ENCODE results near the gene NEURL1. TPM values are rescaled to one million over a fixed set of nuclear protein-coding genes. Genes with fewer than 3 reads are reported as not detected.

The NEURL1 gene
- total and polyA plus RNA-seq, 2 experiments from 2014 or later: 1.1 to 1.5 TPM

DNA sequence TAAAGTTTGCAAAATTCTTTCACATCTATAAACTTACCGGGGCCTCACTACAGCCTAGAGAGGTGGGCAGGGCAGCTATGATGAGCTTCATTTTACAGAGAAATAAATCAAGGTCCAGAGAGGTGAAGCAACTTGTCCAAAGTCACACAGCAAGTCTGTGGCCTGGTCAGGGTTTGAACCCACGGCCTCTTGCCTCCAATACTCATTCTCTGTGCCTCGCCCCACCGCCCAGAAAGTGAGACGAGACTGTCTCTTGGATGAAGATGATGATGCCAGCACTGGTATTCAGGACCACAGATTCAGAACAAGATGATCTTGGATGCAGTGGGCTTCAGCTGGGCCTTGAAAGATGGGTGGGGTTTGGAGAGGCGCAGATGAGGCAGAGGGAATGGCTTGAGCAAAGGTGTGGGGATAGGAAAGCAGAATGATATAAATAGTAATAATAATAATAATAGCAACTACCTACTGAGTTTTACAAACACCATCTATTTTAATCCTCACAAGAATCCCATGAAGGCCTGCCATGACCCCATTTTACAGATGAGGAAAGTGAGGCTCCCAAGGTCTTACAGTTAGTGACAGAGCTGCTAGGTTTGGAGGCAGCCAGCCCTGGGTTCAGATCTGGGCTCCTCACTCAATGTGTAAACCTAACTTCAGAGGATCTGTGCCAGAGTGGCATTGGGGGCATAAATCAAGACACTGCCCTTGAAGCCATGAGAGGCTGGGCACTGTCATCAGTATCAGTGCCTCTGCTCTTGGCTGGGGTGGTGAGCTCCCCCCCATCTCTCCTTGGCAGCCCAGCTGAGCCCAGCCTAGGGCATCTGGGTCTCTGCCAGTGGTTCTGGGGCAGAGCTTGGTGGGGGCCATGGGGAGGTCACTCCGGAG, 70.0 kb downstream of the NEURL1 start:
- no peaks in the 10 kb centered on the region for H3K9me3 ChIP-seq (ENCODE audit: low read depth)
- no peak overlapping the region for H3K9ac ChIP-seq
- in situ Hi-C loops (cut with MboI): no loop called here
- no peak overlapping the region for H2AFZ ChIP-seq
- TF ChIP-seq EZH2 (IDR thresholded peaks at IDR 0.05; ENCODE audit: insufficient read depth, poor library complexity, severe bottlenecking) (no peak), EZH2phosphoT487 (IDR thresholded peaks at IDR 0.05; ENCODE audit: insufficient read depth, low read depth) (no peak)
- 65 to 76% methylated on average over 7 of the region's 7 CpGs for WGBS, 2 experiments (ENCODE audit: low coverage in 1 of 2, low lambda C conversion rate in 2 of 2, missing lambda C conversion rate in 2 of 2)
- no peaks in the 10 kb centered on the region for H3K36me3 ChIP-seq (ENCODE audit: low read depth)
- H3K27me3 ChIP-seq (replicated peaks; ENCODE audit: insufficient read depth): peaks cover 26% of the 10 kb centered on the region
- DNase-seq: no peak
- H3K4me3 ChIP-seq: no peak overlapping the region
- no peak overlapping the region for H3K4me2 ChIP-seq (ENCODE audit: unreplicated experiment)
- H4K20me1 ChIP-seq (ENCODE audit: insufficient read depth): no peaks in the 10 kb centered on the region
- no peaks in the 10 kb centered on the region for H3K79me2 ChIP-seq (ENCODE audit: insufficient read depth)
- H3K27ac ChIP-seq: no peak overlapping the region
- H3F3A ChIP-seq (ENCODE audit: insufficient read depth): 0 out of 2 replicates have a peak, but pooled peaks cover 4% of the 10 kb centered on the region
- no peaks in the 10 kb centered on the region for H3K4me1 ChIP-seq (ENCODE audit: insufficient read depth)
- H3K9me2 ChIP-seq (ENCODE audit: insufficient read depth): no peaks in the 10 kb centered on the region

DNA sequence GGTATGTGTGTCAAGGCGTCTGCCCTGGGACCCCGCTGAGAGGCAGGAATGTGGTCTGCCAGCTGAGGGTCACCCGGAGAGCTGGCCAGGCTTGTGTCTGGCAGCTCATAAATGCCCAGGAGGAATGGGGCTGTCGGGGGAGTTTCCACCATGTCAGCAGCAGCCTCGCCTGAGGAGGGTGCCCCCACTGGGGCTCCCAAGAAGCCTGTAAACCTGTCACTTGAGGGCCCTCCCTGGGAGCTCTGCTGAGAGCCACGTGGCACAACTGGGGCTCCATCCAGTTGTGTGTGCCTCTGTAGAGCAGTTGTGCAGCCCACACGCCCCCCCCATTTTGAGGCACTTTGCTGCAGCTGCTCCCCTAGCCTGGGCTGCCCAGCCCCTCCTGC, 70.6 kb downstream of the NEURL1 start:
- Histone ChIP-seq H3K79me2 (ENCODE audit: insufficient read depth) (no peaks in the 10 kb centered on the region), H3K4me3 (no peak overlapping the region), H3K36me3 (ENCODE audit: low read depth) (no peaks in the 10 kb centered on the region), H3K27me3 (replicated peaks; ENCODE audit: insufficient read depth) (peaks cover 27% of the 10 kb centered on the region), H2AFZ (no peak overlapping the region), H3K4me1 (ENCODE audit: insufficient read depth) (no peaks in the 10 kb centered on the region), H4K20me1 (ENCODE audit: insufficient read depth) (no peaks in the 10 kb centered on the region), H3F3A (ENCODE audit: insufficient read depth) (0 out of 2 replicates have a peak, but pooled peaks cover 4% of the 10 kb centered on the region), H3K27ac (no peak overlapping the region), H3K9me2 (ENCODE audit: insufficient read depth) (no peaks in the 10 kb centered on the region), H3K9me3 (ENCODE audit: low read depth) (no peaks in the 10 kb centered on the region), H3K9ac (no peak overlapping the region), H3K4me2 (ENCODE audit: unreplicated experiment) (no peak overlapping the region)
- 40 to 52% methylated on average over 6 of the region's 7 CpGs for WGBS, 2 experiments (ENCODE audit: low coverage in 1 of 2, low lambda C conversion rate in 2 of 2, missing lambda C conversion rate in 2 of 2)
- no peak for TF ChIP-seq EZH2 (IDR thresholded peaks at IDR 0.05; ENCODE audit: insufficient read depth, poor library complexity, severe bottlenecking)
- no peak for TF ChIP-seq EZH2phosphoT487 (IDR thresholded peaks at IDR 0.05; ENCODE audit: insufficient read depth, low read depth)
- no peak for DNase-seq
- in situ Hi-C loops (cut with MboI): no loop called here

DNA sequence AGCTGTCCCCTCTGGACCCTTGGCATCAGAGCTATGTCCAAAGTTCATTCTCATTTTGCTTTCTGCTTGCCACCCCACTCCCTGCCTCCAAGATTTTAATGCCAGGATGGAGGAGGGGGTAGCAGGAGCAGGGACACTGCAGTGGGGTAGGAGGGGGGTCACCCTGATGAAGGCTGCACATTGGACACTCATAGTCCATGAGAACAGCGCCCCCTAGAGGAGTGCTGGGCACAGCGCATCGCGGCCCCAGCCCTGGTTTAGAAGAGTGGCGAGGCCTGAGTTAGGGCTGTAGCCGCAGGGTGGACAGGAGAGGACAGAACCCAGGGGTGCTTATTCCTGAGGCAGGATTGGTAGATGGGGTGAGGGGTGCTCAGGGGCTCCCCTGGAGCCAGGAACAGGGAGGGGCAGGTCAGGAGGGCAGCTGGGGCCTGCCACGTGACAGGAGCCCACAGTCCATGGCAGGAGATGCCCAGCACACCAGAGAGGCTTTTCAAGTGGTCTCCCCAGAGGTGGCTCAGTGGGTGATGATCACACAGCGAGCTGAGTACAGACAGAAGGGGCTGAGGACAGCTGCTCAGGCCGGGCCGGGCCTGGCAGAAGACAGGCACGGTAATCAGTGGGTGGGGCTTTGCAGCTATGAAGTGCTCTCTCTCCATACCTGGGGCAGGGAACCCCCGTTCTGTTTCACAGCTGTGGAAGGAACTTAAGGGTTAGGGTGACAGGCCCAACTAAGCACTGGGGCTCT, 71.4 kb downstream of the NEURL1 start:
- H3K9me3 ChIP-seq (ENCODE audit: low read depth): no peaks in the 10 kb centered on the region
- no peaks in the 10 kb centered on the region for H3K4me1 ChIP-seq (ENCODE audit: insufficient read depth)
- H3F3A ChIP-seq (ENCODE audit: insufficient read depth): 0 out of 2 replicates have a peak, but pooled peaks cover 4% of the 10 kb centered on the region
- peak; percentile 32 for DNase-seq
- no peak overlapping the region for H3K4me2 ChIP-seq (ENCODE audit: unreplicated experiment)
- no peaks in the 10 kb centered on the region for H4K20me1 ChIP-seq (ENCODE audit: insufficient read depth)
- no peaks in the 10 kb centered on the region for H3K36me3 ChIP-seq (ENCODE audit: low read depth)
- WGBS, 2 experiments (ENCODE audit: low coverage in 1 of 2, low lambda C conversion rate in 2 of 2, missing lambda C conversion rate in 2 of 2): 55 to 58% methylated on average over 12 of the region's 12 CpGs
- no peaks in the 10 kb centered on the region for H3K79me2 ChIP-seq (ENCODE audit: insufficient read depth)
- no peaks in the 10 kb centered on the region for H3K9me2 ChIP-seq (ENCODE audit: insufficient read depth)
- TF ChIP-seq EZH2phosphoT487 (IDR thresholded peaks at IDR 0.05; ENCODE audit: insufficient read depth, low read depth) (no peak), EZH2 (IDR thresholded peaks at IDR 0.05; ENCODE audit: insufficient read depth, poor library complexity, severe bottlenecking) (no peak)
- H2AFZ ChIP-seq: no peak overlapping the region
- no peak overlapping the region for H3K9ac ChIP-seq
- peaks cover 32% of the 10 kb centered on the region for H3K27me3 ChIP-seq (replicated peaks; ENCODE audit: insufficient read depth)
- H3K27ac ChIP-seq: no peak overlapping the region
- H3K4me3 ChIP-seq: no peak overlapping the region
- in situ Hi-C loops (cut with MboI): no loop called here

DNA sequence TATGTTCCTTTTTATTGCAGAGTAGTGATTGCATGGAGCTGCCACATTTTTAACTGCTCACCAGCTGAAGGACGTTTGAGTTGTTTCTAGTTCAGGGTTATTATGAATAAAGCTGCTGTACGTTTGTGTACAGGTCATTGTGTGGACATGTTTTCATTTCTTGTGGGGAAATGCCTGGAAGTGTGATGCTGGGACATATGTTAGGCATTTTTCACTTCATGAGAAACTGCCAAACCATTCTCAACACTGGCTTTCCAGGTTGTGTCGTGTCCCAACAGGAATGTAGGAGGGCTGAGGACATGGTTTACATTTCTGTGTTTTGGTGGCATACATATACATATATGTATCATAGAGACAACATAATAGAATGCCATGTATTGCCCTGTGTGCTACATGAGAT, 73.0 kb downstream of the NEURL1 start:
- H3F3A ChIP-seq (ENCODE audit: insufficient read depth): 0 out of 2 replicates have a peak, but pooled peaks cover 4% of the 10 kb centered on the region
- H4K20me1 ChIP-seq (ENCODE audit: insufficient read depth): no peaks in the 10 kb centered on the region
- in situ Hi-C loops (cut with MboI): no loop called here
- no peak overlapping the region for H2AFZ ChIP-seq
- no peak overlapping the region for H3K27ac ChIP-seq
- H3K9ac ChIP-seq: no peak overlapping the region
- H3K9me2 ChIP-seq (ENCODE audit: insufficient read depth): no peaks in the 10 kb centered on the region
- H3K4me2 ChIP-seq (ENCODE audit: unreplicated experiment): no peak overlapping the region
- H3K27me3 ChIP-seq (replicated peaks; ENCODE audit: insufficient read depth): peaks cover 19% of the 10 kb centered on the region
- peak; percentile 20 for DNase-seq
- no peak overlapping the region for H3K4me3 ChIP-seq
- H3K9me3 ChIP-seq (ENCODE audit: low read depth): no peaks in the 10 kb centered on the region
- H3K4me1 ChIP-seq (ENCODE audit: insufficient read depth): no peaks in the 10 kb centered on the region
- no peaks in the 10 kb centered on the region for H3K79me2 ChIP-seq (ENCODE audit: insufficient read depth)
- WGBS, 2 experiments (ENCODE audit: low coverage in 1 of 2, low lambda C conversion rate in 2 of 2, missing lambda C conversion rate in 2 of 2): 19 to 22% methylated on average over 3 of the region's 3 CpGs
- H3K36me3 ChIP-seq (ENCODE audit: low read depth): no peaks in the 10 kb centered on the region
- TF ChIP-seq EZH2phosphoT487 (IDR thresholded peaks at IDR 0.05; ENCODE audit: insufficient read depth, low read depth) (no peak), EZH2 (IDR thresholded peaks at IDR 0.05; ENCODE audit: insufficient read depth, poor library complexity, severe bottlenecking) (no peak)

Measured in GM23248 (cell line).